ENCODE results near the gene CFAP57.

- no peak for TF ChIP-seq CTCF (conservative IDR thresholded peaks at IDR 0.05)
- no peak for TF ChIP-seq ZFX (IDR thresholded peaks at IDR 0.05)
Measured at GRCh38 chr1:43277116-43277876, 105.2 kb downstream of the CFAP57 start.

All from C4-2B (cell line).